Neural cell (in vitro differentiated cells): Measurements from ENCODE around the gene FA2H. TPM values are rescaled to one million over a fixed set of nuclear protein-coding genes. Genes with fewer than 3 reads are reported as not detected.

Experiments used
- H2AFZ ChIP-seq: fragments of 200-600, 300-800 bp; sonication (generic), shearing (Covaris generic); 2 replicates; pipeline ENCODE4 v1.6.0; 2014; ENCODE audit warnings: low read depth, mild to moderate bottlenecking, antibody characterized with exemption, low read length, moderate library complexity
- H3F3A ChIP-seq: fragments of 200-600 bp; shearing (Covaris generic); 2 replicates; pipeline ENCODE4 v1.6.1; 2016; ENCODE audit warnings: mild to moderate bottlenecking, moderate library complexity, mixed read lengths, antibody characterized with exemption, low read length; ENCODE audit not compliant: insufficient read depth, poor library complexity, severe bottlenecking
- H3K27ac ChIP-seq: fragments of 200-600, 300-800 bp; sonication (generic), shearing (Covaris generic); 2 replicates; pipeline ENCODE4 v1.5.1; 2014; ENCODE audit warnings: mild to moderate bottlenecking, low read length, moderate library complexity
- H3K27me3 ChIP-seq: fragments of 300-800, 200-600 bp; sonication (generic), shearing (Covaris generic); 2 replicates; pipeline ENCODE4 v1.6.0; 2014; ENCODE audit warnings: mild to moderate bottlenecking, low read depth, low read length, moderate library complexity; ENCODE audit not compliant: insufficient read depth
- H3K36me3 ChIP-seq: fragments of 300-800, 200-600 bp; sonication (generic), shearing (Covaris generic); 2 replicates; pipeline ENCODE4 v1.5.1; 2014; ENCODE audit warnings: mild to moderate bottlenecking, antibody characterized with exemption, low read length, moderate library complexity; ENCODE audit not compliant: insufficient read depth
- H3K4me2 ChIP-seq: fragments of 300-800, 200-600 bp; sonication (generic), shearing (Covaris generic); 2 replicates; pipeline ENCODE4 v1.6.0; 2014; ENCODE audit warnings: mild to moderate bottlenecking, low read length
- H3K4me3 ChIP-seq: fragments of 300-800, 200-600 bp; sonication (generic), shearing (Covaris generic); 2 replicates; pipeline ENCODE4 v1.5.1; 2014; ENCODE audit warnings: mild to moderate bottlenecking, low read length, moderate library complexity
- H3K79me2 ChIP-seq: fragments of 200-600 bp; shearing (Covaris generic); replicated peaks from 2 replicates; pipeline ENCODE4 v1.6.0; 2014; ENCODE audit warnings: mild to moderate bottlenecking, low read length, moderate library complexity; ENCODE audit not compliant: insufficient read depth
- H3K9ac ChIP-seq: fragments of 300-800, 200-600 bp; sonication (generic), shearing (Covaris generic); 2 replicates; pipeline ENCODE4 v1.6.1; 2016; ENCODE audit warnings: mild to moderate bottlenecking, low read length, mixed read lengths
- H3K9me2 ChIP-seq: fragments of 200-600 bp; shearing (Covaris generic); 2 replicates; pipeline ENCODE4 v1.6.1; 2016; ENCODE audit warnings: mild to moderate bottlenecking, low read length, mixed read lengths; ENCODE audit not compliant: insufficient read depth
- H3K9me3 ChIP-seq: fragments of 200-600, 300-800 bp; sonication (generic), shearing (Covaris generic); 2 replicates; pipeline ENCODE4 v1.6.1; 2016; ENCODE audit warnings: mild to moderate bottlenecking, mixed run types, low read length, moderate library complexity, mixed read lengths
- H4K20me1 ChIP-seq: fragments of 200-600 bp; shearing (Covaris generic); 2 replicates; pipeline ENCODE4 v1.6.1; 2016; ENCODE audit warnings: mild to moderate bottlenecking, mixed run types; ENCODE audit not compliant: insufficient read depth
- CTCF ChIP-seq: fragments of 450-650 bp; IDR thresholded peaks from 2 replicates; pipeline ENCODE4 v1.5.1; 2014; ENCODE audit warnings: antibody characterized with exemption, mild to moderate bottlenecking, moderate library complexity; ENCODE audit not compliant: poor library complexity, severe bottlenecking
- EP300 ChIP-seq: fragments of 450-650 bp; conservative IDR thresholded peaks from 2 replicates; pipeline ENCODE4 v1.6.1; 2014; ENCODE audit warnings: antibody characterized with exemption, mild to moderate bottlenecking, moderate library complexity; ENCODE audit not compliant: poor library complexity, severe bottlenecking
- EZH2 ChIP-seq: fragments of 200-600, 300-800 bp; shearing (Covaris generic), sonication (generic); IDR thresholded peaks from 2 replicates; pipeline ENCODE4 v1.6.1; 2014; ENCODE audit warnings: antibody characterized with exemption, low read length, borderline replicate concordance, mild to moderate bottlenecking; ENCODE audit not compliant: insufficient read depth, poor library complexity, severe bottlenecking
- MXI1 ChIP-seq: fragments of 450-650 bp; conservative IDR thresholded peaks from 2 replicates; pipeline ENCODE4 v1.6.1; 2014; ENCODE audit warnings: antibody characterized with exemption, mild to moderate bottlenecking; ENCODE audit not compliant: poor library complexity, severe bottlenecking
- POLR2AphosphoS5 ChIP-seq: IDR thresholded peaks from 2 replicates; pipeline ENCODE4 v1.6.1; 2012
- RAD21 ChIP-seq: fragments of 450-650 bp; conservative IDR thresholded peaks from 2 replicates; pipeline ENCODE4 v1.6.1; 2014; ENCODE audit warnings: antibody characterized with exemption, mild to moderate bottlenecking, moderate library complexity
- REST ChIP-seq: IDR thresholded peaks from 2 replicates; pipeline ENCODE4 v1.6.1; 2012; ENCODE audit warnings: borderline replicate concordance
- SMC3 ChIP-seq: fragments of 450-650 bp; conservative IDR thresholded peaks from 2 replicates; pipeline ENCODE4 v1.6.1; 2014; ENCODE audit warnings: antibody characterized with exemption, mild to moderate bottlenecking, moderate library complexity; ENCODE audit not compliant: poor library complexity
- TAF1 ChIP-seq: IDR thresholded peaks from 2 replicates; pipeline ENCODE4 v1.6.1; 2012; ENCODE audit warnings: low read depth
- polyA plus RNA-seq: library from polyadenylated mRNA; depleted of rRNA; stranded (reverse); fragments of >200 nt; gene quantifications from 2 replicates; pipeline ENCODE4 v1.2.3, GENCODE V29; 2014

Gene FA2H
- polyA plus RNA-seq, 1 donor from 2014 or later = not detected

GRCh38 chr16:74679983-74680382, 94.6 kb downstream of the FA2H start:
- H3K4me3 ChIP-seq = no peak overlapping the region
- H2AFZ ChIP-seq = no peak overlapping the region
- no peaks in the 10 kb centered on the region for H3K27me3 ChIP-seq
- no peaks in the 10 kb centered on the region for H3K9me3 ChIP-seq
- no peak overlapping the region for H3K9ac ChIP-seq
- H3K36me3 ChIP-seq = no peaks in the 10 kb centered on the region
- H3K79me2 ChIP-seq = no peaks in the 10 kb centered on the region
- TF ChIP-seq MXI1 = no peak
- no peak for TF ChIP-seq POLR2AphosphoS5
- no peak for TF ChIP-seq TAF1
- TF ChIP-seq CTCF = no peak
- TF ChIP-seq EZH2 = no peak
- TF ChIP-seq REST = no peak
- TF ChIP-seq SMC3 = no peak
- TF ChIP-seq RAD21 = no peak
- no peak for TF ChIP-seq EP300
- H4K20me1 ChIP-seq = no peaks in the 10 kb centered on the region
- H3K27ac ChIP-seq = no peak overlapping the region
- no peaks in the 10 kb centered on the region for H3F3A ChIP-seq
- no peaks in the 10 kb centered on the region for H3K9me2 ChIP-seq
- H3K4me2 ChIP-seq = no peak overlapping the region

- H3K4me3 ChIP-seq = no peak overlapping the region
- no peak overlapping the region for H3K9ac ChIP-seq
- H3K27me3 ChIP-seq = no peaks in the 10 kb centered on the region
- H3K4me2 ChIP-seq = no peak overlapping the region
- no peak overlapping the region for H2AFZ ChIP-seq
- TF ChIP-seq MXI1 (no peak), EZH2 (no peak), EP300 (no peak), POLR2AphosphoS5 (no peak)
- H4K20me1 ChIP-seq = no peaks in the 10 kb centered on the region
- H3F3A ChIP-seq = no peaks in the 10 kb centered on the region
- no peaks in the 10 kb centered on the region for H3K9me2 ChIP-seq
- no peaks in the 10 kb centered on the region for H3K36me3 ChIP-seq
- no peak overlapping the region for H3K27ac ChIP-seq
- H3K9me3 ChIP-seq = no peaks in the 10 kb centered on the region
- no peaks in the 10 kb centered on the region for H3K79me2 ChIP-seq
These were observed 96.8 kb downstream of the FA2H start for GRCh38 chr16:74677868-74678267.
